GM18951 (cell line): ENCODE data around the gene SLIT3.
"Not testable (repeated sequence)": the region's sequence is repeated elsewhere in the genome, so short reads cannot be mapped to it uniquely, and the experiment has no call there.

ENCODE experiments used
- POLR2A ChIP-seq: IDR thresholded peaks from 4 replicates; pipeline ENCODE4 v1.6.1; 2011; ENCODE audit warnings: mild to moderate bottlenecking; ENCODE audit not compliant: insufficient read length, insufficient read depth; ENCODE audit errors: extremely low read depth
- in situ Hi-C: fragments of 300-500 bp; cut with MboI; formaldehyde crosslinking; loops from one replicate; pipeline ENCODE4 v1.12.0; 2022; ENCODE audit warnings: low sequenced_read_pairs, mixed read lengths, inconsistent platforms; ENCODE audit not compliant: unreplicated experiment

The SLIT3 gene

GRCh38 chr5:168647083-168647482 is 653.9 kb downstream of the SLIT3 start:
- no peak for TF ChIP-seq POLR2A
- in situ Hi-C loops, result no loop called here

GRCh38 chr5:168646335-168646734 is 654.6 kb downstream of the SLIT3 start:
- in situ Hi-C loops, result no loop called here
- TF ChIP-seq POLR2A, result no peak

GRCh38 chr5:168645195-168645594 is 655.7 kb downstream of the SLIT3 start:
- in situ Hi-C loops, result no loop called here
- no peak for TF ChIP-seq POLR2A

GRCh38 chr5:168642019-168642418 is 658.9 kb downstream of the SLIT3 start:
- TF ChIP-seq POLR2A, result no peak
- in situ Hi-C loops, result no loop called here

- in situ Hi-C loops, result not testable (repeated sequence)
These were observed 662.1 kb downstream of the SLIT3 start for GRCh38 chr5:168638846-168639245.

GRCh38 chr5:168637793-168638192 is 663.1 kb downstream of the SLIT3 start:
- no peak for TF ChIP-seq POLR2A

GRCh38 chr5:168637281-168637680 is 663.7 kb downstream of the SLIT3 start:
- no peak for TF ChIP-seq POLR2A
- in situ Hi-C loops, result no loop called here

More at GRCh38 chr5:168637793-168638192, 663.1 kb downstream of the SLIT3 start:
- in situ Hi-C loops, result no loop called here

- in situ Hi-C loops, result not testable (repeated sequence)
These were observed 670.0 kb downstream of the SLIT3 start for GRCh38 chr5:168630958-168631357.

- in situ Hi-C loops, result no loop called here
- TF ChIP-seq POLR2A, result no peak
These were observed 676.0 kb downstream of the SLIT3 start for GRCh38 chr5:168624850-168625364.

- in situ Hi-C loops, result no loop called here
- TF ChIP-seq POLR2A, result no peak
These were observed 680.1 kb downstream of the SLIT3 start for GRCh38 chr5:168620807-168621206.

GRCh38 chr5:168614661-168615060 is 686.3 kb downstream of the SLIT3 start:
- in situ Hi-C loops, result no loop called here
- TF ChIP-seq POLR2A, result no peak

GRCh38 chr5:168613996-168614395 is 686.9 kb downstream of the SLIT3 start:
- in situ Hi-C loops, result no loop called here
- TF ChIP-seq POLR2A, result no peak

GRCh38 chr5:168613396-168613795 is 687.5 kb downstream of the SLIT3 start:
- no peak for TF ChIP-seq POLR2A
- in situ Hi-C loops, result no loop called here

GRCh38 chr5:168612996-168613395 is 687.9 kb downstream of the SLIT3 start:
- no peak for TF ChIP-seq POLR2A
- in situ Hi-C loops, result no loop called here

- TF ChIP-seq POLR2A, result no peak
- in situ Hi-C loops, result no loop called here
These were observed 688.8 kb downstream of the SLIT3 start for GRCh38 chr5:168612123-168612522.
